Suprapubic skin (tissue), 4 donors: ENCODE measurements around the gene TEKT3. TPM values are rescaled to one million over a fixed set of nuclear protein-coding genes. Genes with fewer than 3 reads are reported as not detected.

Source experiments
- DNase-seq, 2 donors: peaks; one replicate each; pipeline ENCODE4 v3.0.0-alpha.2; 2019; ENCODE audit warnings: low spot score in 2 of 2
- H3K27ac ChIP-seq: fragments of 200-600 bp; sonication (generic); one replicate; pipeline ENCODE4 v1.5.1; 2019
- H3K27me3 ChIP-seq: fragments of 200-600 bp; sonication (generic); one replicate; pipeline ENCODE4 v1.5.1; 2019
- H3K36me3 ChIP-seq: fragments of 200-600 bp; sonication (generic); one replicate; pipeline ENCODE4 v1.5.1; 2019
- H3K4me1 ChIP-seq: fragments of 200-600 bp; sonication (generic); one replicate; pipeline ENCODE4 v1.5.1; 2019
- H3K4me3 ChIP-seq: fragments of 200-600 bp; sonication (generic); one replicate; pipeline ENCODE4 v1.5.1; 2019; ENCODE audit warnings: mild to moderate bottlenecking
- H3K9me3 ChIP-seq: fragments of 200-600 bp; sonication (generic); one replicate; pipeline ENCODE4 v1.5.1; 2019
- EP300 ChIP-seq: sonication (generic); formaldehyde crosslinking; IDR thresholded peaks from one replicate; pipeline ENCODE4 v1.6.1; 2017; ENCODE audit warnings: antibody characterized with exemption
- POLR2A ChIP-seq, 2 donors: fragments of 450-650 bp; IDR thresholded peaks; one replicate each; pipeline ENCODE4 v1.6.1; 2017; ENCODE audit warnings: antibody characterized with exemption in 2 of 2, mild to moderate bottlenecking in 2 of 2, moderate library complexity in 2 of 2
- POLR2AphosphoS5 ChIP-seq, 3 donors: sonication (generic); formaldehyde crosslinking; IDR thresholded peaks; one replicate each; pipeline ENCODE4 v1.6.1; 2017; ENCODE audit warnings: antibody characterized with exemption in 3 of 3
- WGBS: methylation state at CpG from one replicate; pipeline ENCODE4 v1.1.5; 2018; 5-methylcytosine and 5-hydroxymethylcytosine counted together
- total RNA-seq, 4 donors: library from RNA; depleted of rRNA; stranded (reverse); fragments of >200 nt; gene quantifications; one replicate each; pipeline ENCODE4 v1.1.0, GENCODE V29; 2016
- TF ChIP-seq, protein P1 (sequence below), 2 donors: fragments of 200-600 bp in 1 of 2; fragments of 450-650 bp in 1 of 2; sonication (generic) in 1 of 2; IDR thresholded peaks; one replicate each; pipeline ENCODE4 v1.5.1; 2016 to 2019; ENCODE audit warnings: antibody characterized with exemption in 2 of 2, mild to moderate bottlenecking in 1 of 2, moderate library complexity in 1 of 2

Gene TEKT3
- total RNA-seq, 4 donors from 2014 or later = not detected

DNA sequence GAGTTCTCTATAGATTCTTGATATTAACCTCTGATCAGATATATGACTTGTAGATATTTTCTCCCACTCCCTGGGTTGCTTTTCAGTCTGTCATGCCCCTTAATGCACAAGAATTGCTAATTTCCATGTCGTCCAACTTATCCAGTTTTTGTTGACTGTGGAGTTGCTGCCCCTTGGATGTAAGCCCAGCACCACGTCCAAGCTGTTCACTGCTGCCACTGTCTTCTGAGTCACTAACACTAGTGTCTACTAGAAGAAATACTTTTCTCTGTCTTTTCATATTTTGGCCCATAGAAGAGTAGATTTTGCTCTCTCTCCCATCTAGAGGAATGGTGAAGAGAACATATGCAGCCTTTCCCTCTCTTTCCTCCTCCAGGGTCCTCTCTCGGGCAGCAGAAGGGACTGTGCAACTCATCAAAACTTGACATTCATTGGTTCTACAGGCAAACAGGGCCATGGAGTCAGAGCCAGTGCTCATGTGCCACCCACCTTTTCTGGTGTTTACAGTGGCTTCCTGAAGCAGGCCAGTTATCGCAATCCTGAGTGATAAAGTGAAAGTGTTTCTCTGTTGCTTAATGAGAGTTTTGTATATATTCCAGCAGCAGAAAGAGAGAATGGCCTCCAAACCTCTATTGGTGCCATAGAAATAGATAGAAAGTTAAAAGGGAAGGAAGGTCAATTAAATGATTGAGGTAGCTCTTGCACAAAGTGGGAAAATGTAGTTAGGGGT, 53.7 kb downstream of the TEKT3 start:
- no peak overlapping the region for H3K27ac ChIP-seq
- H3K9me3 ChIP-seq = no peaks in the 10 kb centered on the region
- H3K4me3 ChIP-seq = no peak overlapping the region
- H3K36me3 ChIP-seq = no peaks in the 10 kb centered on the region
- TF ChIP-seq POLR2A (IDR thresholded peaks at IDR 0.05) (no peak), POLR2AphosphoS5 (IDR thresholded peaks at IDR 0.05) (no peak)
- TF ChIP-seq, protein P1, sequence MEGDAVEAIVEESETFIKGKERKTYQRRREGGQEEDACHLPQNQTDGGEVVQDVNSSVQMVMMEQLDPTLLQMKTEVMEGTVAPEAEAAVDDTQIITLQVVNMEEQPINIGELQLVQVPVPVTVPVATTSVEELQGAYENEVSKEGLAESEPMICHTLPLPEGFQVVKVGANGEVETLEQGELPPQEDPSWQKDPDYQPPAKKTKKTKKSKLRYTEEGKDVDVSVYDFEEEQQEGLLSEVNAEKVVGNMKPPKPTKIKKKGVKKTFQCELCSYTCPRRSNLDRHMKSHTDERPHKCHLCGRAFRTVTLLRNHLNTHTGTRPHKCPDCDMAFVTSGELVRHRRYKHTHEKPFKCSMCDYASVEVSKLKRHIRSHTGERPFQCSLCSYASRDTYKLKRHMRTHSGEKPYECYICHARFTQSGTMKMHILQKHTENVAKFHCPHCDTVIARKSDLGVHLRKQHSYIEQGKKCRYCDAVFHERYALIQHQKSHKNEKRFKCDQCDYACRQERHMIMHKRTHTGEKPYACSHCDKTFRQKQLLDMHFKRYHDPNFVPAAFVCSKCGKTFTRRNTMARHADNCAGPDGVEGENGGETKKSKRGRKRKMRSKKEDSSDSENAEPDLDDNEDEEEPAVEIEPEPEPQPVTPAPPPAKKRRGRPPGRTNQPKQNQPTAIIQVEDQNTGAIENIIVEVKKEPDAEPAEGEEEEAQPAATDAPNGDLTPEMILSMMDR (IDR thresholded peaks at IDR 0.05) = no peak
- DNase-seq = no peak
- peaks cover 9% of the 10 kb centered on the region for H3K4me1 ChIP-seq
- no peaks in the 10 kb centered on the region for H3K27me3 ChIP-seq
- 57% methylated on average over 4 of the region's 4 CpGs for WGBS

DNA sequence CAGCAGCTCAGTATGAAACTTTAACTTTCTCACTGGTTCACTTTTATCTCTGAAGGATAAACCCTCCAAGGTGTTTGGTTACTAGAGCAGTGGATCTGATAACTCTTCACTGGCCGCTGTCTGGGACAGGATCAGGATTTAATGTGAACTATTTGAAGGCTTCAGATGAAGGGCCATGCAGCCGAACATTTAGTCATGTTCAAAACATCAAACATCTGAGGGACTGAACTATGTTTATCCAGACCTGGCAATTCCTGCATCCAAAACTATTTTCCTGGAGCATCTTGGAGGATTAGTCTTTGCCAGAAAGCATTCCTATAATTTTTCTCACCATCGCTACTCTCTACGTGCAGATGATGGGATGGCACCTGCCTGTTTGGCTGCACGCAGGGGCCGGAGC, 55.9 kb downstream of the TEKT3 start:
- TF ChIP-seq, protein P1 (IDR thresholded peaks at IDR 0.05) = no peak
- no peak for TF ChIP-seq POLR2A (IDR thresholded peaks at IDR 0.05)
- no peak for TF ChIP-seq EP300
- H3K9me3 ChIP-seq = no peaks in the 10 kb centered on the region
- 81% methylated on average over 6 of the region's 6 CpGs for WGBS
- H3K27ac ChIP-seq = no peak overlapping the region
- H3K36me3 ChIP-seq = no peaks in the 10 kb centered on the region
- no peaks in the 10 kb centered on the region for H3K27me3 ChIP-seq
- no peak overlapping the region for H3K4me3 ChIP-seq
- peaks cover 9% of the 10 kb centered on the region for H3K4me1 ChIP-seq
- no peak for DNase-seq

DNA sequence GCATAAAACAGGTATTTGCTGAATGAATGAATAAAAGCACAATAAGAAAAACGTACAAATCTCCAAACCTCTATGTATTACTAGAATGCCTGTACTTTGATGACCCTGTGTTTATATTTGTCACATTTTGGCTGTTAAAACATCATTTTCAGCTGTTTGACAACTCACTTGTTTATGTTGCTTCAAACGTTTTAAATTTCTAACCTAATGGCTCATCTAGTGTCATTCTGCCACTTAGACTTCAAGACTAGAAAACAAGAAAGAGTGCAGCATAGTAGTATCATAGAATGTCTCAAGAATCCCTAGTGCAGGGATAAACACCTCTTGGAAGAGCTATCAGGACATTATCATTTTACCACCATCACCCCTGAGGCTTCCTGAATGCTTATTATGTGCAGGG, 56.9 kb downstream of the TEKT3 start:
- H3K4me1 ChIP-seq = peaks cover 8% of the 10 kb centered on the region
- H3K9me3 ChIP-seq = no peaks in the 10 kb centered on the region
- no peak overlapping the region for H3K4me3 ChIP-seq
- no peak overlapping the region for H3K27ac ChIP-seq
- DNase-seq = no peak
- WGBS = 38% methylated on average over 2 of the region's 2 CpGs
- no peak for TF ChIP-seq EP300
- TF ChIP-seq POLR2A (IDR thresholded peaks at IDR 0.05) = no peak
- TF ChIP-seq, protein P1 (IDR thresholded peaks at IDR 0.05) = no peak
- TF ChIP-seq POLR2AphosphoS5 (IDR thresholded peaks at IDR 0.05) = no peak
- H3K27me3 ChIP-seq = no peaks in the 10 kb centered on the region
- no peaks in the 10 kb centered on the region for H3K36me3 ChIP-seq

DNA sequence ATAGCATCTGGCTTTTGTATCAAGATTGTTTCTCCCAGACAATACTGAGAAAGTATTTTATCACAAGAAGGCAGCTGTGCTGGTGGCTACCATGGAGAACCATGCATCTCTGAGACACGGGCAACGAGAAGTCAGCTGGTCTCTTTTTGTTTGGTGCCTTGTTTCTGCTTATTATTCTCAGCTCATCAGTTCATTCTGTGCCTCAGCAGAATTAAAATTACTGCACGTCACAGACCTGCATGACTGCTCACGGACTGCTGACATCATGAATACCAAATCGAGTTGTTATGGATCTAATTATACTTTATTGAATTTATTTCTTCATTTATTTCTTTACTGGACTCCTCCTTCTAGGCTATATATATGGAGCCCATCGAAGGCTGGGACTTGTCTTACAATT, 57.3 kb downstream of the TEKT3 start:
- Histone ChIP-seq H3K36me3 (no peaks in the 10 kb centered on the region), H3K4me1 (peaks cover 3% of the 10 kb centered on the region), H3K27me3 (no peaks in the 10 kb centered on the region), H3K4me3 (no peak overlapping the region), H3K27ac (no peak overlapping the region), H3K9me3 (no peaks in the 10 kb centered on the region)
- DNase-seq = no peak
- WGBS = 79% methylated on average over 6 of the region's 6 CpGs
- no peak for TF ChIP-seq EP300
- TF ChIP-seq, protein P1 (IDR thresholded peaks at IDR 0.05) = no peak

DNA sequence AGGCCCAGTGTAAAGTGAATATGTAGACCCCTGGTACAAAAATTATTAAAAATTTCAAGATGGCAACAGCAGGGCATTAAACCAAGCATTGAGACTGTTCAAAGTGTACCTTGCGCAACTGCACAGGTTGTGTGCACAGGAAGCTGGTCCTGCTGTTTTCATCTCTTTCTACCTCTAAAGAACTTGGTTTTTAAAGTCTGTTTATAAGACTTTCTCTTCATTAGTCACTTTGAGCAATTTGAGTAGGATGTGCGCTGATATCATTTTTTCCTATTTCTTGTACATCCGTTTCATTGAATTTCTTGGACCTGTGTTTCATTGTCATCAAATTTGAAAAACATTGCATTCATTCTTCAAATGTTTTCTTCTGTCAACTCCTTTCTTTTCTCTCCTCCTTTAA, 59.5 kb downstream of the TEKT3 start:
- TF ChIP-seq, protein P1 (IDR thresholded peaks at IDR 0.05) = no peak
- no peak for TF ChIP-seq POLR2AphosphoS5 (IDR thresholded peaks at IDR 0.05)
- no peaks in the 10 kb centered on the region for H3K27me3 ChIP-seq
- H3K36me3 ChIP-seq = no peaks in the 10 kb centered on the region
- no peaks in the 10 kb centered on the region for H3K9me3 ChIP-seq
- H3K4me3 ChIP-seq = no peak overlapping the region
- no peak for DNase-seq
- no peaks in the 10 kb centered on the region for H3K4me1 ChIP-seq
- 83% methylated on average over 3 of the region's 3 CpGs for WGBS
- H3K27ac ChIP-seq = no peak overlapping the region
